ENCODE measurements around the gene MKX.
"Not testable (repeated sequence)": the region's sequence is repeated elsewhere in the genome, so short reads cannot be mapped to it uniquely, and the experiment has no call there.

MKX gene

GRCh38 chr10:27688991-27689390 lies 56.6 kb downstream of the MKX start:
- DNase-seq, result no peak

- no peak for DNase-seq
Measured at GRCh38 chr10:27688276-27688675, 57.3 kb downstream of the MKX start.

- no peak for DNase-seq
Measured at GRCh38 chr10:27687743-27688142, 57.9 kb downstream of the MKX start.

GRCh38 chr10:27687326-27687725 lies 58.3 kb downstream of the MKX start:
- no peak for DNase-seq

- no peak for DNase-seq
Measured at GRCh38 chr10:27685681-27686080, 59.9 kb downstream of the MKX start.

- DNase-seq, result no peak
Measured at GRCh38 chr10:27683226-27683625, 62.4 kb downstream of the MKX start.

GRCh38 chr10:27681795-27682194 lies 63.8 kb downstream of the MKX start:
- DNase-seq, result not testable (repeated sequence)

GRCh38 chr10:27680691-27681605 lies 64.7 kb downstream of the MKX start:
- DNase-seq, result no peak

- no peak for DNase-seq
Measured at GRCh38 chr10:27680006-27680557, 65.5 kb downstream of the MKX start.

GRCh38 chr10:27679369-27679912 lies 66.2 kb downstream of the MKX start:
- DNase-seq, result no peak

- no peak for DNase-seq
Measured at GRCh38 chr10:27678166-27678565, 67.5 kb downstream of the MKX start.

GRCh38 chr10:27673065-27673464 lies 72.6 kb downstream of the MKX start:
- no peak for DNase-seq

GRCh38 chr10:27671821-27672220 lies 73.8 kb downstream of the MKX start:
- DNase-seq, result no peak

- no peak for DNase-seq
Measured at GRCh38 chr10:27664461-27664860, 81.2 kb downstream of the MKX start.

- DNase-seq, result no peak
Measured at GRCh38 chr10:27663621-27664020, 82.0 kb downstream of the MKX start.

GRCh38 chr10:27661514-27662286 lies 83.9 kb downstream of the MKX start:
- DNase-seq, result no peak

- DNase-seq, result no peak
Measured at GRCh38 chr10:27660711-27661110, 84.9 kb downstream of the MKX start.

GRCh38 chr10:27660268-27660667 lies 85.4 kb downstream of the MKX start:
- DNase-seq, result no peak

GRCh38 chr10:27659786-27660185 lies 85.8 kb downstream of the MKX start:
- DNase-seq, result no peak

GRCh38 chr10:27658788-27659187 lies 86.8 kb downstream of the MKX start:
- no peak for DNase-seq

- DNase-seq, result no peak
Measured at GRCh38 chr10:27655296-27655695, 90.3 kb downstream of the MKX start.

GRCh38 chr10:27654284-27654683 lies 91.3 kb downstream of the MKX start:
- no peak for DNase-seq

GRCh38 chr10:27646604-27647175 lies 98.9 kb downstream of the MKX start:
- no peak for DNase-seq

Measured in NCI-H1417 treated with DMSO at 0.1 percent for 48 hours (cell line).